ENCODE measurements around the gene BUD23.

BUD23 gene

GRCh38 chr7:73700069-73700423, 16.6 kb downstream of the BUD23 start:
- TF ChIP-seq, protein P1, sequence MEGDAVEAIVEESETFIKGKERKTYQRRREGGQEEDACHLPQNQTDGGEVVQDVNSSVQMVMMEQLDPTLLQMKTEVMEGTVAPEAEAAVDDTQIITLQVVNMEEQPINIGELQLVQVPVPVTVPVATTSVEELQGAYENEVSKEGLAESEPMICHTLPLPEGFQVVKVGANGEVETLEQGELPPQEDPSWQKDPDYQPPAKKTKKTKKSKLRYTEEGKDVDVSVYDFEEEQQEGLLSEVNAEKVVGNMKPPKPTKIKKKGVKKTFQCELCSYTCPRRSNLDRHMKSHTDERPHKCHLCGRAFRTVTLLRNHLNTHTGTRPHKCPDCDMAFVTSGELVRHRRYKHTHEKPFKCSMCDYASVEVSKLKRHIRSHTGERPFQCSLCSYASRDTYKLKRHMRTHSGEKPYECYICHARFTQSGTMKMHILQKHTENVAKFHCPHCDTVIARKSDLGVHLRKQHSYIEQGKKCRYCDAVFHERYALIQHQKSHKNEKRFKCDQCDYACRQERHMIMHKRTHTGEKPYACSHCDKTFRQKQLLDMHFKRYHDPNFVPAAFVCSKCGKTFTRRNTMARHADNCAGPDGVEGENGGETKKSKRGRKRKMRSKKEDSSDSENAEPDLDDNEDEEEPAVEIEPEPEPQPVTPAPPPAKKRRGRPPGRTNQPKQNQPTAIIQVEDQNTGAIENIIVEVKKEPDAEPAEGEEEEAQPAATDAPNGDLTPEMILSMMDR (IDR thresholded peaks at IDR 0.05): no peak

GRCh38 chr7:73700581-73701134, 17.3 kb downstream of the BUD23 start:
- TF ChIP-seq, protein P1 (IDR thresholded peaks at IDR 0.05): no peak

GRCh38 chr7:73701357-73701995, 18.1 kb downstream of the BUD23 start:
- TF ChIP-seq, protein P1 (IDR thresholded peaks at IDR 0.05): peak; percentile 55

DNA sequence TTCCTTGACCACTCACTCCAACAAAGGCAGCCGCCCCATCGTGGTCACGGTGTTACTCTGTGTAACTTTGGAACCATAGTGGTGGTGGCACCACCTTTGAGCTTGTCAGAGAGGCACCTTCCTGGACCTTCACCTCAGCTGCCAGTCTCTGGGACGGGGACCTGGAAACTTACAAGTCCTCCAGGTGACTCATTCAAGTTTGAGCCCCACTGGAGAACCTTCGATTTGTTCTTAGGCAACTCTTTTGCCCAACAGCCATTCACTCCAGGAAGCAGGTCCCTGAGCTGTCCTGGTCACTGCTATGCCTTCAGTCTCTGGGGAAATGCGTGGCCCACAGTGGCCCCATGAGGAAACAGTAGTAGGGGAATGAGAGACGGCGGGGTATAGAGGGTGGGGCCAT, 18.8 kb downstream of the BUD23 start:
- TF ChIP-seq, protein P1 (IDR thresholded peaks at IDR 0.05): no peak

DNA sequence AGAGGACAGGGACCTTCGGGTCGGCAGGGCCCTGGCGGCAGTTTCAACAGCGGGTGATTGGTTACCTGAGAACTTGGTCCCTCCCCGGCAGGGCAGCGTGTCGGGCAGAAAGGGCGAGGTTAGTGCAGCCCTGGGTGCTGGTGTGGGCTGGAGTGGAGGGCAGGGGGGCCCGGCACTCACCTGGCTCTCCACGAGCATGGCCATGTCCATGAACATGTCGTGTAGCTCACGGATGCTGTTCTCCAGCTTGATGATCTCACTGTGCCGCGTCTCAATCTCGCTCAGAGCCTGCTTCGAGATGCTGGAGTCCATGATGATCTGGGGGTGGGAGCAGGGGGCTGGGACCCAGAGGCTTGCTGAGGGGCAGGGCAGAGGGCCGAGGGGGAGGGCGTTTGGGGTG, 19.3 kb downstream of the BUD23 start:
- TF ChIP-seq, protein P1 (IDR thresholded peaks at IDR 0.05): no peak

GRCh38 chr7:73703225-73703624, 19.8 kb downstream of the BUD23 start:
- TF ChIP-seq, protein P1 (IDR thresholded peaks at IDR 0.05): no peak

DNA sequence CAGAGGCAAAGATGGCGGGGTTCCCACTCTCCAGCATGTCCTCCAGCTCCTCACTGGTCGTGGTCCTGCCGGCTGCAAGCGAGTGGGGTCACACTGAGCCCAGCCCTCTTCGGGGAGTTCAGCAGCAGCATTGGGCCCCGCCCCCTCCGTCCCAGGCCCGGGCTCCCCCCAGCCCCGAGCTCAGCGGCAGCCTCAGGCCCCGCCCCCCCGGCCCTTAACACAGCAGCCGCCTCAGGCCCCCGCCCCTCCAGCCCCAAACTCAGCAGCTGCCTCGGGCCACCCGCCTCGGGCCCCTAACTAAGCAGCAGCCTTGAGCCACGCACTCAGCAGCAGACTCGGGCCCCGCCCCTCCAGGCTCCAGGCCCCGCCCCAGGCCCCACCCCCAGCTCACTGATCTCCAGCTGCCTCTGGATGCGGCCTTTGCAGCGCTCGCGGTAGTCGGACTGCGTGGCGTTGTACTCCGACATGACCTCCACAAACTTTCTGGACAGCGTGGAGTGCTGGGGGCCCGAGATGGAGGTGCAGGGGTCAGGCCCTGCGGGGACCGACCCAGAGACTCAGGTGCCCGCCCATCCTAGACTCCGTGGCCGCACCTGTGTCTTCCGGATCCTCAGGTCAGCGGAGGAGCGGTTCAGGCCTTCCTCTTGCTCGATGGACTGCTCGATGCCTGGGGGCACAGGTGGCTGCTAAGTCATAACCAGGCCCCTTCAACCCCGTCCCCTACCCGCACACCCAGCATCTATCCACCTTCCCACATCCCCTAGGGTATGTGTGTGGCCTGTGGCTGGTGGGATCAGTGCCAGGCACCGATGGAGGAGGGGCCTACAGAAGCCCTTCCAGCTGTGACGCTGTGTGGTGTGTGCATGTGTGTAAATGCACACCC, 20.6 kb downstream of the BUD23 start:
- TF ChIP-seq, protein P1 (IDR thresholded peaks at IDR 0.05): no peak

Data from LNCAP (cell line).